Prostate gland (tissue), 2 donors: ENCODE data around the gene ST7.

Experiments used
- POLR2A ChIP-seq: fragments of 450-650 bp; IDR thresholded peaks from one replicate; pipeline ENCODE4 v1.6.1; 2016; ENCODE audit warnings: antibody characterized with exemption, mild to moderate bottlenecking
- POLR2AphosphoS5 ChIP-seq: sonication (generic); formaldehyde crosslinking; IDR thresholded peaks from one replicate; pipeline ENCODE4 v1.6.1; 2017; ENCODE audit warnings: antibody characterized with exemption
- TF ChIP-seq, protein P1 (sequence below), 4 experiments: fragments of 200-600 bp in 2 of 4; fragments of 450-650 bp in 2 of 4; sonication (generic) in 2 of 4; IDR thresholded peaks; 1 replicate in 3 of 4; 2 replicates in 1 of 4; pipeline ENCODE4 v1.5.1; 2016 to 2019; ENCODE audit warnings: antibody characterized with exemption in 4 of 4, mild to moderate bottlenecking in 2 of 4, moderate library complexity in 2 of 4

DNA sequence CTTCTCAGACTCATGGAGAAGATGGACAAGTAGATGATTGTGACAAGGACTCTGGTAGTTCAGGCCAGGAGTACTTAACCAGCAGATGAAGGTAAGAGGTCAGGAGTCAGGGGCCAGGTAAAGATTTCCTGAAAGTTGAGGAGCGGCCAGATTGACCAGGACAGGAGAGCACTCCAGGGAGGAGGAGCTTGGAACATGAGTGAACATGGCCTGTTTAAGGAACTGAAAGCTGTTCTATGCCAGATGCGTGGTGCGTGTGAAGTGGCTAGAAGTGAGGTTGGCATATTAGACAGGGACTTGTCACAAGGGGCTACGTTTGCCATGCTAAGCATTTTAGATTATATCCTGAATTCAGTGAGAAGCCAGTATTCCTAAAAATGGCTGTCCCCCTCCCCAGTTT, 212.4 kb downstream of the ST7 start:
- TF ChIP-seq, protein P1, sequence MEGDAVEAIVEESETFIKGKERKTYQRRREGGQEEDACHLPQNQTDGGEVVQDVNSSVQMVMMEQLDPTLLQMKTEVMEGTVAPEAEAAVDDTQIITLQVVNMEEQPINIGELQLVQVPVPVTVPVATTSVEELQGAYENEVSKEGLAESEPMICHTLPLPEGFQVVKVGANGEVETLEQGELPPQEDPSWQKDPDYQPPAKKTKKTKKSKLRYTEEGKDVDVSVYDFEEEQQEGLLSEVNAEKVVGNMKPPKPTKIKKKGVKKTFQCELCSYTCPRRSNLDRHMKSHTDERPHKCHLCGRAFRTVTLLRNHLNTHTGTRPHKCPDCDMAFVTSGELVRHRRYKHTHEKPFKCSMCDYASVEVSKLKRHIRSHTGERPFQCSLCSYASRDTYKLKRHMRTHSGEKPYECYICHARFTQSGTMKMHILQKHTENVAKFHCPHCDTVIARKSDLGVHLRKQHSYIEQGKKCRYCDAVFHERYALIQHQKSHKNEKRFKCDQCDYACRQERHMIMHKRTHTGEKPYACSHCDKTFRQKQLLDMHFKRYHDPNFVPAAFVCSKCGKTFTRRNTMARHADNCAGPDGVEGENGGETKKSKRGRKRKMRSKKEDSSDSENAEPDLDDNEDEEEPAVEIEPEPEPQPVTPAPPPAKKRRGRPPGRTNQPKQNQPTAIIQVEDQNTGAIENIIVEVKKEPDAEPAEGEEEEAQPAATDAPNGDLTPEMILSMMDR (IDR thresholded peaks at IDR 0.05): no peak
- TF ChIP-seq POLR2A (no peak), POLR2AphosphoS5 (no peak)
